Duodenal mucosa (tissue), 2 donors: ENCODE results near the gene TBC1D26.
"Not testable (repeated sequence)": the region's sequence is repeated elsewhere in the genome, so short reads cannot be mapped to it uniquely, and the experiment has no call there.

Source experiments
- H3K27ac ChIP-seq: one replicate; pipeline ENCODE4 v1.7.0; 2013; ENCODE audit warnings: low read depth, low read length
- H3K27me3 ChIP-seq, 2 donors: one replicate each; pipeline ENCODE4 v1.7.0; 2013; ENCODE audit warnings: low read length in 2 of 2, control low read depth in 1 of 2; ENCODE audit not compliant: insufficient read depth in 2 of 2, control insufficient read depth in 1 of 2
- H3K36me3 ChIP-seq, 2 donors: one replicate each; pipeline ENCODE4 v1.7.0; 2013; ENCODE audit warnings: low read length in 2 of 2, control low read depth in 1 of 2; ENCODE audit not compliant: insufficient read depth in 2 of 2, control insufficient read depth in 1 of 2
- H3K4me1 ChIP-seq, 2 donors: one replicate each; pipeline ENCODE4 v1.7.0; 2013; ENCODE audit warnings: low read length in 2 of 2, control low read depth in 1 of 2; ENCODE audit not compliant: insufficient read depth in 2 of 2, control insufficient read depth in 1 of 2
- H3K4me3 ChIP-seq, 2 donors: one replicate each; pipeline ENCODE4 v1.7.0; 2013; ENCODE audit warnings: low read length in 2 of 2, low read depth in 1 of 2
- H3K9ac ChIP-seq, 2 donors: one replicate each; pipeline ENCODE4 v1.7.0; 2013; ENCODE audit warnings: low read length in 2 of 2, low read depth in 1 of 2
- H3K9me3 ChIP-seq, 2 donors: one replicate each; pipeline ENCODE4 v1.7.0; 2013; ENCODE audit warnings: low read length in 2 of 2, control low read depth in 1 of 2; ENCODE audit not compliant: control insufficient read depth in 1 of 2

Gene TBC1D26

DNA sequence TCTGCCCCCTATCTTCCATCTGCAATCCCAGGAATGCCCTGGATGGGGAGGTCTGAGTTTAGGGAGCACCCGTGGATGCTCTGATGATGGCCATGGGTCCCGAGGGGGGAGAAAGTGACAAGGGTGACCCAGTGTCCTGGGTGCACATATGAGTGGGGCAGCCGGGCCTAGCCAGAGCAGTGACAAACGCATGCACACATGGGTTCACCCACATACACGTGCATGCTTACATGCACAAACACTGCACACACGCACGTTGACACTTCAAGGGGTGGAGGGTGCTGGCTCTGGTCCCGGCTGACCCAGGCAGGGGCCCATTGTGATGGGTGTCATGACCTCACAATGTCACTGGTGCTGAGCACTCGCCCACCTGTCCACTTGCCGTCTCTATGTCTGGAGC, at the start of gene TBC1D26:
Gene TBC1D26, plus strand, starts transcription at position 384 of the 400 bp plus-strand sequence. CDS start 3,066 bp downstream, outside the sequence.
- not testable (repeated sequence) for H3K9ac ChIP-seq, H3K9me3 ChIP-seq, H3K36me3 ChIP-seq, H3K27ac ChIP-seq, H3K27me3 ChIP-seq, H3K4me3 ChIP-seq, H3K4me1 ChIP-seq

DNA sequence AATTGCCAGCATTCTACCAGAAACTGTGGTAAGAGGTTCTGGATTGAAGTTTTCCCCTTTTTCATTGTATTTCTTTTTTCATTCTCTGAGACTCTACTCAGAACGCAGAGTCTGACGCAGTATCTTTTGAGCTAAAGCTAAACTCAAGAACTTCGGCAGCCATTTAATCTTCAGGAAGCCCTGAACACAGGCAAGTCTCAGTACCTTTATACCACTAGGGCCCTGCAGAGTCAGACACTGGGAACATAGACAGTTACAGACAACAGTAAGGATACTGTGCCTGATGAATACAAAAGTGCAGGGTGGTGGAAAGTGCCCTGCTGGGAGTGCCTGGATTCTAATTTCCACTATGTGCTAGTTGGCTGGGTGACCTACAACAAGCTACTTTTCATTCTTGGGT, 48.9 kb upstream of the TBC1D26 start:
- H3K27me3 ChIP-seq, H3K27ac ChIP-seq, H3K4me3 ChIP-seq, H3K4me1 ChIP-seq, H3K9ac ChIP-seq, H3K9me3 ChIP-seq, H3K36me3 ChIP-seq: not testable (repeated sequence)

GRCh38 chr17:15683824-15684478, 48.1 kb upstream of the TBC1D26 start, which contains the start of gene TRIM16:
Gene TRIM16, minus strand, starts transcription at chr17:15684311. Its CDS starts 32,702 bp downstream, at chr17:15651609.
- H3K27ac ChIP-seq: not testable (repeated sequence)

GRCh38 chr17:15687494-15687893, 44.6 kb upstream of the TBC1D26 start:
- not testable (repeated sequence) for H3K9ac ChIP-seq, H3K27ac ChIP-seq, H3K36me3 ChIP-seq, H3K27me3 ChIP-seq, H3K9me3 ChIP-seq, H3K4me1 ChIP-seq, H3K4me3 ChIP-seq

More at GRCh38 chr17:15683824-15684478, 48.1 kb upstream of the TBC1D26 start, which contains the start of gene TRIM16:
- not testable (repeated sequence) for H3K4me1 ChIP-seq, H3K36me3 ChIP-seq, H3K9me3 ChIP-seq, H3K27me3 ChIP-seq
- peak within 1 kb of the TSS; percentile 73 to 75 for H3K4me3 ChIP-seq
- peak within 1 kb of the TSS; percentile 65 to 70 for H3K9ac ChIP-seq

- H3K9me3 ChIP-seq, H3K27me3 ChIP-seq, H3K27ac ChIP-seq, H3K4me1 ChIP-seq, H3K36me3 ChIP-seq: not testable (repeated sequence)
- Histone ChIP-seq H3K9ac (peak overlapping the region in 1 of 2 donors; percentile 57), H3K4me3 (peak overlapping the region; percentile 56 to 70)
Observed at GRCh38 chr17:15698967-15699366, 33.1 kb upstream of the TBC1D26 start.

DNA sequence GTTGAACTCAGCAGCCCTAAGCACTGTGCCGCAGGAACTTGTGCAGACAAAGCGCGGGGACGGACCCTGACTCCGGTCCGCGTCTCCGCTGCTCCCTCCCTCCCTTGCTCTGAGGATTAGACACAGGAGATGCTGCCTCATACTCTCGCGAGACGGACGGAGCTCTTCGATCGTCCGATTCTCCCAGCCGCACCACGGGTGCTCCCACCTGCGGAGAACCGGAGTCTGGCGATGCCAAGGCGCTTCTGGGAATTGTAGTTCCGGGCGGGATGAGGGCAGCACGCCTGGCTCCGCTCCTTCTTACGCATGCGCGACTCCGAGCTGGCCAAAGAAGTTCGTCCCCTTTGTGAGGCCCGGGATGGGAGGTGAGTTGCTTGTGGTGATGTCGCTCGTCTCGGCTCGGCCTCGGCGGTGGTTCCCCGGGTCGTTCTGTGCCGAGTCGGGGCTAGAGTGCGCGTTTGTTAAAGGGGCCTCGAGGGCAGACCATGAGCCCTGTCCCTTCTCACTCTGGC, 32.6 kb upstream of the TBC1D26 start, which contains the start of gene ZNF286A:
Gene ZNF286A, plus strand, starts transcription at position 340 of the 512 bp plus-strand sequence. CDS start 578 bp downstream, outside the sequence.
- not testable (repeated sequence) for H3K27me3 ChIP-seq, H3K27ac ChIP-seq, H3K4me1 ChIP-seq, H3K36me3 ChIP-seq, H3K9me3 ChIP-seq
- Histone ChIP-seq H3K4me3 (peak within 1 kb of the TSS; percentile 56 to 70), H3K9ac (peak within 1 kb of the TSS in 1 of 2 donors; percentile 57)

GRCh38 chr17:15699937-15700336, 32.1 kb upstream of the TBC1D26 start:
- peak overlapping the region; percentile 56 to 68 for H3K4me3 ChIP-seq
- not testable (repeated sequence) for H3K9ac ChIP-seq, H3K4me1 ChIP-seq, H3K27me3 ChIP-seq, H3K36me3 ChIP-seq, H3K9me3 ChIP-seq, H3K27ac ChIP-seq

- not testable (repeated sequence) for H3K9ac ChIP-seq, H3K4me3 ChIP-seq, H3K4me1 ChIP-seq, H3K9me3 ChIP-seq, H3K27ac ChIP-seq, H3K27me3 ChIP-seq
- peaks cover 7 to 17% of the 10 kb centered on the region in 2 donors for H3K36me3 ChIP-seq
Observed at GRCh38 chr17:15704239-15704638, 27.8 kb upstream of the TBC1D26 start.

GRCh38 chr17:15704813-15705212, 27.3 kb upstream of the TBC1D26 start:
- H3K36me3 ChIP-seq: peaks cover 7 to 17% of the 10 kb centered on the region in 2 donors
- not testable (repeated sequence) for H3K4me1 ChIP-seq, H3K9ac ChIP-seq, H3K27ac ChIP-seq, H3K27me3 ChIP-seq, H3K9me3 ChIP-seq, H3K4me3 ChIP-seq

DNA sequence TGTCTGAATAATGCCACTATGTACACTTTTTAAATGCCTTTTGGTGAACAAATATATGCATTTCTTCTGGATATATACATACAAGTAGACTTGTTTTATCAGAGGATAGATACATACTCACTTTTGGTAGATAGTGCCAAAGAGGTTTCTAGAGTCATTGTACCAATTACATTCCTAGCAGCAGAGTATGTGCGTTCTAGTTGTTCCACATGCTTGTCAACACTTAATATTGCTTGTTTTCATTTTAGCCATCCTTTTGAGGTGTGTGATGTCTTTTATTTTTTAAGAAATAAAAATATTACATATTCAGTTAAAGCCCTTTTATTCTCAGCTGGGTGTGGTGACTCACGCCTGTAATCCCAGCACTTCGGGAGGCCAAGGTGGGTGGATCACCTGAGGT, 23.2 kb upstream of the TBC1D26 start:
- not testable (repeated sequence) for H3K4me1 ChIP-seq, H3K27ac ChIP-seq, H3K27me3 ChIP-seq, H3K9ac ChIP-seq, H3K4me3 ChIP-seq
- peaks cover 4 to 16% of the 10 kb centered on the region in 2 donors for H3K9me3 ChIP-seq
- H3K36me3 ChIP-seq: peaks cover 7 to 17% of the 10 kb centered on the region in 2 donors
